ENCODE measurements around the gene ZNF511.

ZNF511 gene

DNA sequence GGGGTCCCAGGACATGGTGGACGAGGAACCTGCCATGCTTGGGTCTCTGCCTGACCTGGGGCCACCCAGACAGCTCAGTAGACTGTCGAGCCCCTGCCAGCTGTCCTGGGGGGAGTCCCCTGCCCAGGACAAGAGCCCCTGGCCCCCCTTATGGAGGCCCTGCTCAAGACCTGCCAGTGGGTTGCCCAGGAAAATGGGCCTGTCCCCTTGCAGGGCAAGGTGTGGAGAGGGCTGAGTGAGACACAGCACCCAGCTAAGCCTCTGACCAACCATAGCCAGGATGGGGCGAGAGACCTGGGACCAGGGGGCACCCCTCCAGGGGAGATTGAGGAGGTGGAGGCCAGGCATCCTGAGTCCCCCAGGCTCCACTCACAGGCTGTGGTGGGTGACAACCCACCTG, 47.3 kb downstream of the ZNF511 start:
- Mint-ChIP-seq H3K27ac (no peak overlapping the region), H3K36me3 (ENCODE audit: low read depth) (no peaks in the 10 kb centered on the region), H3K4me1 (no peaks in the 10 kb centered on the region), H3K27me3 (ENCODE audit: low read depth, poor library complexity) (no peaks in the 10 kb centered on the region), H3K9me3 (no peaks in the 10 kb centered on the region), H3K4me3 (peak overlapping the region; percentile 64)
- DNase-seq: no peak
- TF ChIP-seq, protein P1, sequence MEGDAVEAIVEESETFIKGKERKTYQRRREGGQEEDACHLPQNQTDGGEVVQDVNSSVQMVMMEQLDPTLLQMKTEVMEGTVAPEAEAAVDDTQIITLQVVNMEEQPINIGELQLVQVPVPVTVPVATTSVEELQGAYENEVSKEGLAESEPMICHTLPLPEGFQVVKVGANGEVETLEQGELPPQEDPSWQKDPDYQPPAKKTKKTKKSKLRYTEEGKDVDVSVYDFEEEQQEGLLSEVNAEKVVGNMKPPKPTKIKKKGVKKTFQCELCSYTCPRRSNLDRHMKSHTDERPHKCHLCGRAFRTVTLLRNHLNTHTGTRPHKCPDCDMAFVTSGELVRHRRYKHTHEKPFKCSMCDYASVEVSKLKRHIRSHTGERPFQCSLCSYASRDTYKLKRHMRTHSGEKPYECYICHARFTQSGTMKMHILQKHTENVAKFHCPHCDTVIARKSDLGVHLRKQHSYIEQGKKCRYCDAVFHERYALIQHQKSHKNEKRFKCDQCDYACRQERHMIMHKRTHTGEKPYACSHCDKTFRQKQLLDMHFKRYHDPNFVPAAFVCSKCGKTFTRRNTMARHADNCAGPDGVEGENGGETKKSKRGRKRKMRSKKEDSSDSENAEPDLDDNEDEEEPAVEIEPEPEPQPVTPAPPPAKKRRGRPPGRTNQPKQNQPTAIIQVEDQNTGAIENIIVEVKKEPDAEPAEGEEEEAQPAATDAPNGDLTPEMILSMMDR (IDR thresholded peaks at IDR 0.05): no peak

- H3K9me3 Mint-ChIP-seq: no peaks in the 10 kb centered on the region
- TF ChIP-seq, protein P1 (IDR thresholded peaks at IDR 0.05): no peak
- no peak overlapping the region for H3K27ac Mint-ChIP-seq
- H3K4me1 Mint-ChIP-seq: peaks cover 4% of the 10 kb centered on the region
- peak overlapping the region; percentile 74 for H3K4me3 Mint-ChIP-seq
- no peak for DNase-seq
- H3K27me3 Mint-ChIP-seq (ENCODE audit: low read depth, poor library complexity): no peaks in the 10 kb centered on the region
- H3K36me3 Mint-ChIP-seq (ENCODE audit: low read depth): peaks cover 5% of the 10 kb centered on the region
These were observed 48.0 kb downstream of the ZNF511 start for GRCh38 chr10:133356549-133357284.

DNA sequence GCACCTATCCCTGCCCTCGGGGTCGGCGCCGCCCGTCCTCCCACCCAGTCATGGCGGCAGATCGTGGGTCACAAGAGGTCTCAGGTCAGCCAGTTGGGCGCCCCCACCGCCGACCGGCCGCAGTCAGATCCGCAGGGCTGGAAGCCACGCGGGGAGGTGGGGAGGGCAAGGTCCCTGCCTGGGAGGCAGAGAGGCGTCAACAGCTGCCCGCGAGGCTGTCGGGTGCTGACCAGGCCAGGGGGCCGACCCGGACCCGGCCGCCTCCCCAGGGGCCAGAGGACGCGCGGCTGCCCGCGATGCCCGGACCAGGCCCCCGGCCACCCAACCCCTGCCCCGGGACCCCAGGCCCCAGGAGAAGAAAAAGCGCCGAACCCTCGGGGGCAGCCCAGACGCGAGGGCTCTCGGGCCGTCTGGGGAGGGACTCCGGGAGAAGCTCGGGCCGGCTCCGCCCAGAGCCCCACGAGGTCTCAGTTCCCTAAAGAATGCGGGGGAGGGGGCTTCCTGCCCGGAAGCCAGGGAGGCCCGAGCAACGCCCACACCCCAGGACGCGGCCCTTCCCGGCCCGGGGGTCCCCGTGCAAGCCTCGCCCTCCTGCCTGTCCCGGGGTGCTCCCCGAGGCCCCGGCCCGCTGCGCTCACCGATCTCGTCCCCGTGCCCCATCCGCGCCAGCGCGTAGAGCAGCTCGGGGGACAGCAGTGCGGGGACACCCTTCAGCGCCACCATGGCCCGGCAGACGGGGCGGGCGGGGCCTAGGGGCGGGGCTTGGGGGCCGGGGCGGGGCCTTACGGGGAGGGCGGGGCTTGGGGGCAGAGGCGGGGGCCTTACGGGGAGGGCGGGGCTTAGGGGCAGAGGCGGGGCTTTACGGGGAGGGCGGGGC, 48.8 kb downstream of the ZNF511 start, which contains the start of gene FUOM:
FUOM (minus strand) TSS at position 735 of the 877 bp plus-strand sequence; CDS start at position 723, 12 bp downstream.
- no peaks in the 10 kb centered on the region for H3K27me3 Mint-ChIP-seq (ENCODE audit: low read depth, poor library complexity)
- DNase-seq: peak; percentile 77
- H3K36me3 Mint-ChIP-seq (ENCODE audit: low read depth): peaks cover 13% of the 10 kb centered on the region
- H3K9me3 Mint-ChIP-seq: no peaks in the 10 kb centered on the region
- peak within 1 kb of the TSS; percentile 74 for H3K4me3 Mint-ChIP-seq
- TF ChIP-seq, protein P1 (IDR thresholded peaks at IDR 0.05): no peak
- H3K27ac Mint-ChIP-seq: no peak within 1 kb of the TSS
- peaks cover 11% of the 10 kb centered on the region for H3K4me1 Mint-ChIP-seq

DNA sequence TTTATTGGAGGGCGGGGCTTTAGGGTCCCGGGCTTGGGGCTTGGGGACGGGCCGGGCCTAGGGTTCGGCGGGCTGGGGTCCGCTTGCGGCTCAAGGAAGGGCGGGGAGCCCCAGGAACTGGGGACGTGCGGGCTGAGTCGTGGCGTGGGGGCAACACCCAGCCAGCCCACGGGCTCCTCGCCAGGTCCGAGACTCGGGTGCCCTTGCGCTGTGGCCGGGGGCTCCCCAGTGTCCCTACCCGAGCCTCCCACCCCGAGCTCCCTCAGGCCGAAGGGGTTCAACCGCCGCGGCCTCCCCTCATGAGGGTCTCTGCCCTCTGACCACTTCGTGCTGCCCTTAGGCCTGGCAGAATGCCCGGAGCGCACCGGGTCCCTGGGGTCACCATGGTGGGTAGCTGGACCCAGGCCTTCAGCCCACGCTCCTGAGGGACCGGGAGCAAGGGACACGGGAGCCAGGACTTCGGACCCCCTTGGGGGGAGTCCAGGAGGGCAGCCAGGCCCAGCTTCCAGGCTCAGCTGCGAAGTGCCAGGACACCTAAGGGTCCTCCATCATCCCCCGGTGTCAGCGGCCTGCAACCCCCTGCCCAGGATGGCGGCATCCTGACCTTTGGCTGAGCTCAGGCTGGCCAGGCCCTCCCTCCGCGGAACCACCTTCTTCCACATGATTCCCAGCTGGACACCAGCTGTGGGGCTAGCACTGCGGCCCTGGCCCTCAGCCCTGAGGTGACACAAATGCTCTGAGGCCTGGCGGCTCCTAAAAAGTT, 49.6 kb downstream of the ZNF511 start:
- H3K9me3 Mint-ChIP-seq: no peaks in the 10 kb centered on the region
- H3K27ac Mint-ChIP-seq: no peak overlapping the region
- H3K4me3 Mint-ChIP-seq: no peak overlapping the region
- peaks cover 19% of the 10 kb centered on the region for H3K36me3 Mint-ChIP-seq (ENCODE audit: low read depth)
- no peak for DNase-seq
- H3K27me3 Mint-ChIP-seq (ENCODE audit: low read depth, poor library complexity): no peaks in the 10 kb centered on the region
- peaks cover 11% of the 10 kb centered on the region for H3K4me1 Mint-ChIP-seq
- TF ChIP-seq, protein P1 (IDR thresholded peaks at IDR 0.05): no peak

- Mint-ChIP-seq H3K4me3 (no peak overlapping the region), H3K4me1 (peaks cover 11% of the 10 kb centered on the region), H3K27me3 (ENCODE audit: low read depth, poor library complexity) (no peaks in the 10 kb centered on the region), H3K27ac (no peak overlapping the region), H3K9me3 (no peaks in the 10 kb centered on the region), H3K36me3 (ENCODE audit: low read depth) (peaks cover 19% of the 10 kb centered on the region)
- no peak for DNase-seq
- TF ChIP-seq, protein P1 (IDR thresholded peaks at IDR 0.05): no peak
These were observed 50.2 kb downstream of the ZNF511 start for GRCh38 chr10:133358925-133359310.

All from nephron progenitor cell (in vitro differentiated cells).